GM12878 (cell line): Measurements from ENCODE around the gene CCDC6. TPM values are rescaled to one million over a fixed set of nuclear protein-coding genes. Genes with fewer than 3 reads are reported as not detected.

Source experiments
- ATAC-seq: fragments of 200-7000 bp; cut with Tn5 transposase; 3 replicates; pipeline ENCODE4 v1.9.1; 2020; ENCODE audit warnings: mild to moderate bottlenecking, moderate library complexity
- BruUV-seq: library from RNA; stranded (reverse); fragments of 400-500 nt; replicated peaks from 2 replicates; lab custom pipeline; 2021; lab: Mats Ljungman, UMichigan
- CTCF ChIA-PET: fragments of 300-600 bp; sonication (Branson Sonifier 250); formaldehyde crosslinking; extraction: SDS; loops from one replicate; lab custom pipeline; 2021; ENCODE audit warnings: inconsistent platforms; lab: Yijun Ruan, JAX
- POLR2A ChIA-PET: fragments of 350-600 bp; formaldehyde crosslinking; extraction: SDS; loops from one replicate; lab custom pipeline; 2021; ENCODE audit warnings: inconsistent platforms; lab: Charles Lee
- RAD21 ChIA-PET: fragments of 300-600 bp; sonication (Branson Sonifier 250); formaldehyde crosslinking; loops from one replicate; lab custom pipeline; 2023; ENCODE audit warnings: antibody characterized with exemption; ENCODE audit not compliant: unreplicated experiment; lab: Charles Lee
- SMC1A ChIA-PET: fragments of 300-600 bp; sonication (Branson Sonifier 250); formaldehyde crosslinking; loops from one replicate; lab custom pipeline; 2023; ENCODE audit not compliant: unreplicated experiment, uncharacterized antibody; lab: Charles Lee
- DNase-seq: peaks from one replicate; pipeline ENCODE4 v3.0.0-alpha.2; 2011; ENCODE audit warnings: low read depth, low spot score
- FAIRE-seq: peaks from 3 replicates; lab custom pipeline; 2011; peaks lifted over from hg19 to GRCh38; lab: Jason Lieb, UNC
- H2AFZ ChIP-seq: 2 replicates; pipeline ENCODE4 v1.6.0; 2011; ENCODE audit warnings: low read depth, low read length, control low read depth; ENCODE audit not compliant: control insufficient read depth
- H3K27ac ChIP-seq: 2 replicates; pipeline ENCODE4 v1.5.1; 2011; ENCODE audit warnings: control low read depth; ENCODE audit not compliant: control insufficient read depth, insufficient read depth
- H3K27me3 ChIP-seq, 2 experiments: replicated peaks in 1 of 2; 2 replicates each; pipeline versions ENCODE4 v1.6.0 to v1.6.1; 2011; ENCODE audit warnings: low read length in 1 of 2; ENCODE audit not compliant: control insufficient read depth in 2 of 2, insufficient read depth in 2 of 2
- H3K36me3 ChIP-seq, 2 experiments: 2 replicates each; pipeline ENCODE4 v1.5.1; 2011; ENCODE audit warnings: low read length in 1 of 2; ENCODE audit not compliant: control insufficient read depth in 2 of 2, insufficient read depth in 2 of 2
- H3K4me1 ChIP-seq: 2 replicates; pipeline ENCODE4 v1.6.1; 2011; ENCODE audit warnings: mild to moderate bottlenecking, low read length, moderate library complexity, mixed read lengths; ENCODE audit not compliant: control insufficient read depth, insufficient read depth
- H3K4me2 ChIP-seq: 2 replicates; pipeline ENCODE4 v1.6.0; 2011; ENCODE audit warnings: control low read depth; ENCODE audit not compliant: control insufficient read depth, insufficient read depth
- H3K4me3 ChIP-seq: fragments of 200-600 bp; sonication (generic); 2 replicates; pipeline ENCODE4 v1.5.1; 2016
- H3K79me2 ChIP-seq: 2 replicates; pipeline ENCODE4 v1.6.0; 2011; ENCODE audit warnings: low read length; ENCODE audit not compliant: control insufficient read depth, insufficient read depth
- H3K9ac ChIP-seq: 2 replicates; pipeline ENCODE4 v1.8.0; 2011; ENCODE audit warnings: low read length, control low read depth, mixed read lengths; ENCODE audit not compliant: control insufficient read depth, insufficient read depth
- H3K9me3 ChIP-seq: replicated peaks from 3 replicates; pipeline ENCODE4 v1.5.1; 2011; ENCODE audit warnings: mild to moderate bottlenecking, low read length; ENCODE audit not compliant: control insufficient read depth, insufficient read depth
- H4K20me1 ChIP-seq: 2 replicates; pipeline ENCODE4 v1.6.0; 2011; ENCODE audit not compliant: control insufficient read depth, insufficient read depth
- BRCA1 ChIP-seq: IDR thresholded peaks from 2 replicates; pipeline ENCODE4 v1.6.1; 2011; ENCODE audit warnings: low read depth, low read length, improper control_type of control experiment
- EP300 ChIP-seq, 2 experiments: fragments of 150-350 bp in 1 of 2; IDR thresholded peaks; 2 replicates each; pipeline ENCODE4 v1.6.1; 2011 to 2012; ENCODE audit warnings: low read depth in 2 of 2, low read length in 2 of 2, borderline replicate concordance in 1 of 2, improper control_type of control experiment in 1 of 2, inconsistent platforms in 1 of 2; ENCODE audit not compliant: control insufficient read depth in 1 of 2
- ETV6 ChIP-seq, 2 experiments: fragments of 450-650 bp in 1 of 2; IDR thresholded peaks in 1 of 2; conservative IDR thresholded peaks in 1 of 2; 2 replicates each; pipeline ENCODE4 v1.6.1; 2014; ENCODE audit warnings: antibody characterized with exemption in 1 of 2, borderline replicate concordance in 1 of 2, low read depth in 1 of 2, mild to moderate bottlenecking in 1 of 2, moderate library complexity in 1 of 2
- MEF2A ChIP-seq: IDR thresholded peaks from 2 replicates; pipeline ENCODE4 v1.6.1; 2011; ENCODE audit warnings: low read depth, mild to moderate bottlenecking, low read length, moderate library complexity; ENCODE audit not compliant: insufficient read depth
- NRF1 ChIP-seq: conservative IDR thresholded peaks from 2 replicates; pipeline ENCODE4 v1.6.1; 2011; ENCODE audit warnings: mild to moderate bottlenecking, low read depth, low read length, improper control_type of control experiment
- RAD21 ChIP-seq: IDR thresholded peaks from 2 replicates; pipeline ENCODE4 v1.6.1; 2011; ENCODE audit warnings: mild to moderate bottlenecking, low read depth, low read length, moderate library complexity; ENCODE audit not compliant: insufficient read depth
- RAD51 ChIP-seq: fragments of 450-650 bp; IDR thresholded peaks from 2 replicates; pipeline ENCODE4 v1.6.1; 2016; ENCODE audit warnings: moderate library complexity, mild to moderate bottlenecking, inconsistent platforms
- SIX5 ChIP-seq: IDR thresholded peaks from 2 replicates; pipeline ENCODE4 v1.6.1; 2011; ENCODE audit warnings: mild to moderate bottlenecking, low read depth, low read length, moderate library complexity; ENCODE audit not compliant: severe bottlenecking
- SMARCA5 ChIP-seq: fragments of 450-650 bp; IDR thresholded peaks from 2 replicates; pipeline ENCODE4 v1.6.1; 2017; ENCODE audit warnings: mild to moderate bottlenecking
- SMC3 ChIP-seq: IDR thresholded peaks from 2 replicates; pipeline ENCODE4 v1.6.1; 2011; ENCODE audit warnings: low read length, improper control_type of control experiment, borderline replicate concordance
- SP1 ChIP-seq: IDR thresholded peaks from one replicate; pipeline ENCODE4 v1.6.1; 2011; ENCODE audit warnings: low read depth, low read length
- SRF ChIP-seq, 2 experiments: IDR thresholded peaks; 2 replicates each; pipeline ENCODE4 v1.6.1; 2011; ENCODE audit warnings: low read depth in 2 of 2, low read length in 2 of 2, mild to moderate bottlenecking in 1 of 2, moderate library complexity in 1 of 2
- STAT1 ChIP-seq: fragments of 450-650 bp; conservative IDR thresholded peaks from 2 replicates; pipeline ENCODE4 v1.6.1; 2014; ENCODE audit warnings: antibody characterized with exemption, mild to moderate bottlenecking
- TAF1 ChIP-seq: IDR thresholded peaks from 2 replicates; pipeline ENCODE4 v1.6.1; 2011; ENCODE audit warnings: mild to moderate bottlenecking, low read depth, low read length, borderline replicate concordance
- TCF12 ChIP-seq: IDR thresholded peaks from 2 replicates; pipeline ENCODE4 v1.6.1; 2011; ENCODE audit warnings: low read depth, mild to moderate bottlenecking, low read length
- TCF7 ChIP-seq: IDR thresholded peaks from 2 replicates; pipeline ENCODE4 v1.6.1; 2014; ENCODE audit warnings: antibody characterized with exemption, borderline replicate concordance
- ZBED1 ChIP-seq: IDR thresholded peaks from 2 replicates; pipeline ENCODE4 v1.6.1; 2016; ENCODE audit warnings: borderline replicate concordance
- ZNF217 ChIP-seq: fragments of 450-650 bp; IDR thresholded peaks from 2 replicates; pipeline ENCODE4 v1.6.1; 2017; ENCODE audit warnings: antibody characterized with exemption, mild to moderate bottlenecking
- WGBS: methylation state at CpG from one replicate; pipeline ENCODE4 v1.1.6; 2016; ENCODE audit warnings: low lambda C conversion rate; ENCODE audit not compliant: insufficient replicate concordance, insufficient coverage; ENCODE audit errors: missing lambda C conversion rate; 5-methylcytosine and 5-hydroxymethylcytosine counted together
- in situ Hi-C: fragments of 300-500 bp; cut with MboI; formaldehyde crosslinking; loops from 9 replicates; pipeline ENCODE4 v1.14.3; 2018; ENCODE audit warnings: mixed read lengths
- intact Hi-C: fragments of 100-400 bp; cut with micrococcal nuclease; formaldehyde crosslinking; loops from one replicate; pipeline ENCODE4 v1.14.2; 2022; ENCODE audit not compliant: unreplicated experiment
- polyA plus RNA-seq, 11 experiments: library from polyadenylated mRNA; depleted of rRNA in 4 of 11; unstranded in 6 of 11; stranded (reverse) in 5 of 11; fragments of >200 nt; fragmentation: Nextera tagmentation in 4 of 11; fragmentation: Illumina TruSeq in 1 of 11; extraction: Ambion mirVana in 4 of 11; extraction: Trizol in 1 of 11; gene quantifications; 1 replicate in 1 of 11; 2 replicates in 10 of 11; pipeline versions ENCODE4 v1.2.1 to v1.2.3, GENCODE V29; 2011 to 2016; ENCODE audit warnings: inconsistent platforms in 2 of 11, missing spikeins in 2 of 11, low read depth in 1 of 11
- total RNA-seq, 4 experiments: library from RNA; depleted of rRNA in 3 of 4; stranded (reverse); fragments of >200 nt in 3 of 4; fragmentation: Illumina TruSeq in 1 of 4; extraction: Trizol in 1 of 4; gene quantifications; 2 replicates each; pipeline versions ENCODE4 v1.2.1 to v1.2.3, GENCODE V29; 2013 to 2021
- TF ChIP-seq, protein P1 (sequence below): IDR thresholded peaks from 2 replicates; pipeline ENCODE4 v1.6.1; 2012; ENCODE audit warnings: low read length, inconsistent platforms

Gene CCDC6
- total and polyA plus RNA-seq, 10 of the 15 experiments (the other 5 are each of a cell fraction or from before 2014, with no cell fraction given) = 11.8 to 46.2 (median 26.7) TPM

DNA sequence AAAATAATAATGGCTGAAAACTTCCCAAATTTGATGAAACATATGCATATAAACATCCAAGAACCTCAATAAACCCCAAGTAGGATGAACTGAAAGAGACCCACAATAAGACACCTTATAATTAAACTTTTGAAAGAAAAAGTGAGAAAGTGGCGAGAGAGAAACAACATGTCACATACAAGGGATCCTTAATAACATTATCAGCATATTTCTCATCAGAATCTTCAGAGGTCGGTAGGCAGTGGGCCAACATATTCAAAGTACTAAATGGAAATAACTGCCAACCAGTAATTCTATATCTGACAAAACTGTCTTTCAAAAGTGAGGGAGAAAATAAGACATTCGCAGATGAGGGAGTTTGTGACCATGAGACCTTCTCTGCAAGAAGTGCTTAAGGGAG, 16.6 kb upstream of the CCDC6 start:
- intact Hi-C loops = no loop called here
- FAIRE-seq (no peak), ATAC-seq (no peak), DNase-seq (no peak)
- H4K20me1 ChIP-seq = no peaks in the 10 kb centered on the region
- no peak overlapping the region for H3K4me3 ChIP-seq
- POLR2A ChIA-PET = no interaction called here
- no peak for TF ChIP-seq TAF1
- no peak for TF ChIP-seq SMC3
- TF ChIP-seq RAD51 = no peak
- no peak for TF ChIP-seq NRF1
- no peak for TF ChIP-seq ETV6 (conservative IDR thresholded peaks at IDR 0.05 in 1 of 2, IDR thresholded peaks at IDR 0.05 in 1 of 2; ENCODE audit: borderline replicate concordance in 1 of 2, low read depth in 1 of 2)
- TF ChIP-seq ZBED1 = no peak
- WGBS = 56% methylated on average over 3 of the region's 3 CpGs
- in situ Hi-C loops = no loop called here
- BruUV-seq = no TSS peak
- no peaks in the 10 kb centered on the region for H3K4me1 ChIP-seq
- RAD21 ChIA-PET = no interaction called here
- H3K27me3 ChIP-seq = no peaks in the 10 kb centered on the region
- no peak overlapping the region for H3K9ac ChIP-seq
- H2AFZ ChIP-seq = no peak overlapping the region
- H3K36me3 ChIP-seq = no peaks in the 10 kb centered on the region
- no peak overlapping the region for H3K4me2 ChIP-seq
- CTCF ChIA-PET = interaction anchor here (2.0 kb wide), 1 partner anchor 14 kb away, joined by 4 read pairs; no protein-coding TSS in a partner anchor
- no peak overlapping the region for H3K27ac ChIP-seq
- H3K79me2 ChIP-seq = no peaks in the 10 kb centered on the region
- H3K9me3 ChIP-seq = no peaks in the 10 kb centered on the region; the same call in 1 of the 3 replicates
- SMC1A ChIA-PET = interaction anchor here (1.0 kb wide), 1 partner anchor 8 kb away, joined by 3 read pairs; no protein-coding TSS in a partner anchor

GRCh38 chr10:59917922-59918321, 11.6 kb upstream of the CCDC6 start:
- FAIRE-seq (no peak), DNase-seq (no peak), ATAC-seq (no peak)
- TF ChIP-seq SIX5 = no peak
- TF ChIP-seq, protein P1, sequence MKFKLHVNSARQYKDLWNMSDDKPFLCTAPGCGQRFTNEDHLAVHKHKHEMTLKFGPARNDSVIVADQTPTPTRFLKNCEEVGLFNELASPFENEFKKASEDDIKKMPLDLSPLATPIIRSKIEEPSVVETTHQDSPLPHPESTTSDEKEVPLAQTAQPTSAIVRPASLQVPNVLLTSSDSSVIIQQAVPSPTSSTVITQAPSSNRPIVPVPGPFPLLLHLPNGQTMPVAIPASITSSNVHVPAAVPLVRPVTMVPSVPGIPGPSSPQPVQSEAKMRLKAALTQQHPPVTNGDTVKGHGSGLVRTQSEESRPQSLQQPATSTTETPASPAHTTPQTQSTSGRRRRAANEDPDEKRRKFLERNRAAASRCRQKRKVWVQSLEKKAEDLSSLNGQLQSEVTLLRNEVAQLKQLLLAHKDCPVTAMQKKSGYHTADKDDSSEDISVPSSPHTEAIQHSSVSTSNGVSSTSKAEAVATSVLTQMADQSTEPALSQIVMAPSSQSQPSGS = no peak
- no peak for TF ChIP-seq SRF (IDR thresholded peaks at IDR 0.05; ENCODE audit: low read depth in 2 of 2, low read length in 2 of 2)
- TF ChIP-seq SMARCA5 = no peak
- TF ChIP-seq ZNF217 = no peak
- no peak for TF ChIP-seq EP300 (IDR thresholded peaks at IDR 0.05; ENCODE audit: borderline replicate concordance in 1 of 2, control insufficient read depth in 1 of 2, low read depth in 2 of 2, low read length in 2 of 2)
- no peak for TF ChIP-seq BRCA1
- no peak for TF ChIP-seq TCF7
- TF ChIP-seq RAD21 = no peak
- TF ChIP-seq SP1 = no peak
- no peak for TF ChIP-seq TCF12
- TF ChIP-seq MEF2A = no peak
- no peak for TF ChIP-seq STAT1
- 41% methylated on average over 1 of the region's 1 CpG for WGBS
- Histone ChIP-seq H3K36me3 (no peaks in the 10 kb centered on the region), H3K4me3 (no peak overlapping the region), H2AFZ (no peak overlapping the region), H4K20me1 (no peaks in the 10 kb centered on the region), H3K27ac (no peak overlapping the region), H3K9ac (no peak overlapping the region), H3K4me1 (no peaks in the 10 kb centered on the region), H3K79me2 (no peaks in the 10 kb centered on the region), H3K9me3 (peaks cover 2% of the 10 kb centered on the region; the same call in 2 of the 3 replicates), H3K27me3 (no peaks in the 10 kb centered on the region), H3K4me2 (no peak overlapping the region)
- ChIA-PET CTCF (no interaction called here), SMC1A (no interaction called here), POLR2A (no interaction called here), RAD21 (no interaction called here)
- BruUV-seq = no TSS peak
- intact Hi-C loops (no loop called here), in situ Hi-C loops (no loop called here)
